ENCODE results near the gene TFCP2.
A peak's percentile ranks its signal among the peaks of the same experiment; 100 is the strongest.
"Not testable (repeated sequence)": the region's sequence is repeated elsewhere in the genome, so short reads cannot be mapped to it uniquely, and the experiment has no call there.

TFCP2 gene

DNA sequence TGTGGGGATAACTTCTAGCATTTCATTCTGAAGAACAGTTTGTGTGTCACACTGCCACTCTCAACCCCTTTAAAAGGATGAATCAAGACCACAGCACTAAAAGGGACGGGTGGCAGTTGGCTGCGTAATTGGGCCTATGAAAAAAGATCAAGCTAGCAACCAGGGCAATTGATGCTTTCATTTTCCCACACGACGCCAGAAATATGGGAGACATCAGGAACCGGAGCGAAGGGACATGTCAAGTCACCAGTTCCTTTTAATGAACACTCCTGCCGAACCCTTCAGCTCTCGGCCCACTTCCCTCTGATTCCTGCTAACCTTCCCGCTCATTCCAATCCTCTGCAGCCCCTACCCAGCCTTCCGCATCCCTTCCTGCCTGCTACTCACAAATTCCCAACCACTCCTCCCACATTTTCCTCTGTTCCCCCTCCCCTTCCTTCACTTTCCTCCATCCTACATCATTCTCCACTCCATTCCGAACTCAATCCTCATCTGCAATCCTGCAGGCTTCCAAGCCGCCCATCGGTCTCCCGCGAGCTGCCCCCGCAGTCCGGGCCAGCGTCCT is 90.3 kb downstream of the TFCP2 start:
- DNase-seq (ENCODE audit: low spot score), result peak; percentile 65

DNA sequence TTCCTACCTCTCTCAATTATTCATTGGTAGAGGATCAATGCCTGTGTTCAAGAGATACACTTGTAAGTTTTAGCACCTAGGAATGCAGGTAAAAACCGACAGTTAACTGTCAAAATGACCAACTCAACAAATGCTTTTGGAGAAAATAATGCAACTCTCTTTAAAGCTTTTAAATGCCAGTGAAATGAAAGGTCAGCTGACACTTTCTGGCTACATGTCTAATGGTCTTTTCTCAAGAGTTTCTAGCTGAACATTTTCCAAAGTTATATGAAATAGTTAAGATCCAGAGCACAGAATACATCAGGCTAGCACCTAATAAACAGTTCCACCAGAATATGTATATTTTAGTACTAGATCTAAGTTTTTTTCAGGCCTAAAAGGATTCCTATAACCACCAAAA is 91.5 kb downstream of the TFCP2 start:
- no peak for DNase-seq (ENCODE audit: low spot score)

DNA sequence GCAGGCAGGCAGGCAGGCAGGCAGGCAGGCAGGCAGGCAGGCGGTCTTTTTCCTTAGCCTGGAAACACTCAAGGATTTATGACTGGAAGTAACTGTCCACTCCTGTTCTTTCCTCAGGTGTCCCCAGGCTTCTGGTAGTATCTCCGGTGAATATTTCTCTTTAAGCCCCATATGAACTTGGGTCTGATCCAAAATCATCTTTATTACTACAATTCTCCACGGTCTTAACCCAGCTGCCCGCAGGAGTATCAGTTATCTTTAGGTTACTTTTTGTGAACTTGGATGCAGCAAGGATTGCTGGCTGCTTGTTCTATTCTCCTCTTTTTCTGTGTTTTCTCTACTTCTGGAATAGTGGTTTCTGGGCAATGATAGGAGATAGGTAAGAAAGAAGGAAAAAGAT is 92.8 kb downstream of the TFCP2 start:
- DNase-seq (ENCODE audit: low spot score), result no peak

DNA sequence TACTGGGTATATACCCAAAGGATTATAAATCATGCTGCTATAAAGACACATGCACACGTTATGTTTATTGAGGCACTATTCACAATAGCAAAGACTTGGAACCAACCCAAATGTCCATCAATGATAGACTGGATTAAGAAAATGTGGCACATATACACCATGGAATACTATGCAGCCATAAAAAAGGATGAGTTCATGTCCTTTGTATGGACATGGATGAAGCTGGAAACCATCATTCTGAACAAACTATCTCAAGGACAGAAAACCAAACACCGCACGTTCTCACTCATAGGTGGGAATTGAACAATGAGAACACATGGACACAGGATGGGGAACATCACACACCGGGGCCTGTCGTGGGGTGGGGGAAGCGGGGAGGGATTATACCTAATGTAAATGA is 94.1 kb downstream of the TFCP2 start:
- not testable (repeated sequence) for DNase-seq (ENCODE audit: low spot score)

DNA sequence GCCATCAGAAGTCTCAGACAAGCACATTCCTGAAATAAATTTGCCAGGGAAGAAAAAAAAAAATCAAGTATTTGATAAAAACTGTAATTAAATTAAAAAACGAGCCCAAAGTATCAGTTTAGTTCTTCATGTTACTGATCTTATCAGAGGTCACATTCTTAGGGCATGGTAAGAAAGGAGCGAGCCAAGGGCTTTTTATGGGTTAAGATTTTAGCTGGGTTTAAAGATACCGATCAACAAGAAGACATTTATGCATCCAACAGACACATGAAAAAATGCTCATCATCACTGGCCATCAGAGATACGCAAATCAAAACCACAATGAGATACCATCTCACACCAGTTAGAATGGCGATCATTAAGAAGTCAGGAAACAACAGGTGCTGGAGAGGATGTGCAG is 94.6 kb downstream of the TFCP2 start:
- not testable (repeated sequence) for DNase-seq (ENCODE audit: low spot score)

DNA sequence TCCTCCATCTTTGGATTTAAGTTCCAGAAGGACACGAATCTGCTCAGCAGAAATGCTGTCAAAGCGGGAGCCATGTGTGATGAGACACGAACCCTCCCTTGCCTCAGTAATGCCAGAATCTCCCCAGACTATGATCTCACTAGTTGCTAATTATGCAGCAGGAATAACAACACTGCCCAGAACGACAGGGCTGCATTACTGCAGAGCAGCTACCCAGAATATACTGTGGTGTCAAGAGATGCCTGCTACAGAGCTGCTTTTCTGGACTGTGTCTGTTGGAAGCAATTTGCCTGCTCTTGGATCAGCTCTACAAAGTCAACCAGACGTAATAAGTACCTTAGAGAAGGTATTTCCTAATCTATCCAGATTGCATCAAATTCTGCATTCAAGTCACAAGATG is 95.0 kb downstream of the TFCP2 start:
- peak; percentile 14 for DNase-seq (ENCODE audit: low spot score)

DNA sequence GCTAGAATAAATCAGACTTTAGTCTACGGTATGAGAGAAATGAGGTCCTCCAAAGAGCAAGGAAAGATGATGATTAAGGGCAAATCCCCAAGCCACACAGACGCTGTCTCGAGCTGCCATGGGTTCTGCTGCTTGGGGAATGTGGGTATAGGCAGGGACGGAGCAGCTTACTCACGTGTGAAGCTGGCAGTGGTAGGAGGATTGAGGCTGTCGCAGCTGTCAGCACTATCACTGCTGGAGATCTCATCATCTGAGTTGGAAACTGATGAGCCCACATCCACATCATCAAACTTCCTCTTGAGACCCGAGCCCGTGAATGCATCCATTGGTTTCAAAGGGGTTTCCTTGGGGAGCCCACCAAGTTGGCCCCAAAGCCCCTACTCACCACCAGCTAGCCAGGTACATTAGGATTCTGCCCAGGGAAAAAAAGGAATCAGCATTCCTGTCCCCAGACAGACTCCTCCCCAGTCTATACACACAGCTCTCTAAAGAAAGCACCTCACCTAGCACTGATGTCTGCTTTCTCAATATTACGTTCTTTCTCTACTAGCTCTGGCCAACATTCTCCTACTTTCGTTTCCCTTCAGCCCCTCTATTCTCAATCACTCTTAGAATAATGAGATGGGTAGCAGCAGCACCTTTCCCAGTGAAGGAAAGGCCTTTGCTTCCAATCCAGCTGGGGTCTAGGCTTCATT is 96.6 kb downstream of the TFCP2 start:
- DNase-seq (ENCODE audit: low spot score), result no peak

DNA sequence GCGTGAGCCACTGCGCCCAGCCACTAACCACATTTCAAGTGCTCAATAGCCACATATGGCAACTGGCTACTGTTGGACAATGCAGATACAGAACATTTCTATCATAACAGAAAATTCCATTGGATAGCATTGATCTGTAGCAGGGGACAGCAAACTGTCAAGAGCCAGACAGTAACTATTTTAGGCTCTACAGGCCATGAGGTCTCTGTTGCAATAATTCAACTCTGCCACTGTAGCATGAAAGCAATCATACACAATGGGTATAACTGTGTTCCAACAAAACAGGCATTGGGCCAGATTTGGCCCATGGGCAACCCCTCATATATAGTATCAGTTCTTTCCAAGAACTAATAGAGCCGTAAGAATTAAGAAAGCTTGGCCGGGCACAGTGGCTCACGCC is 97.5 kb downstream of the TFCP2 start:
- no peak for DNase-seq (ENCODE audit: low spot score)

DNA sequence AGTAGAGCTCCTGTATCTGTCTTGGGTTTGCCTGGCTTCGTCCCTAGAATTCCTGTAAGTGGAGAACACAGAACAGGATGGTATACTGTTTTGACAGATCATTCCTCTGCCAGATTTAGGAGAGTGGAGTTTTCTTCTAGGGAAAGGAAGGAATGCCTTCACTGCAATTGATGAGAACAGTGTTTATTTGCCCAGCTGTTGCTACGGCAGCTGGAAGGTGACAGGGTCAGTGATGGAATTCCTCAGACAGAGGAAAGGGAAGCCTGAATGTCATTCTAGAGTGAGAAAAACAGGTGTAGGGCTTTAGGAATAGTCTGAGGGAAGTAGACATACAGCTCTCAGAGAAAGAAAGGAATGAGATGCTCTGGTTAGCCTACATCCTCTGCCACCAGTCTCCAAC is 101.3 kb downstream of the TFCP2 start:
- DNase-seq (ENCODE audit: low spot score), result no peak

DNA sequence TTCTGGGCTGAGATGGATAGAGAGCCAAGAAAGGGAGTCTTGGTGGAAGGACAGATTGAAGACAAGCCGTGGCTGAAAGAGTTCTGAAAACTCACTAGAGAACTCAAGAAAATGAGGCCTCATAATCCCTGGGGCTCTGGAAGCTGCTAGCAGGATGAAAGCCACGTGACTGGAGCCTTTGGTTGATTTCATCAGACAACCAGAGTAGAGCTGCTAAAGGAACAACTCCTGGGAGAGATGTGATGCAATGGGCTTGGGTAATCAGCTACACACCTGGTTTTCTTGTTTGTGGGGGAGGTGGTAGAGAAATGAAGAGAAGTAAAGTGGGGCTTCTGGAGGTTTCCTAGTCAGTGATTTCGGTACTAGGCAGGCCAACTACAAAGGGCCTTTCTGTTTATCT is 102.9 kb downstream of the TFCP2 start:
- DNase-seq (ENCODE audit: low spot score), result no peak

DNA sequence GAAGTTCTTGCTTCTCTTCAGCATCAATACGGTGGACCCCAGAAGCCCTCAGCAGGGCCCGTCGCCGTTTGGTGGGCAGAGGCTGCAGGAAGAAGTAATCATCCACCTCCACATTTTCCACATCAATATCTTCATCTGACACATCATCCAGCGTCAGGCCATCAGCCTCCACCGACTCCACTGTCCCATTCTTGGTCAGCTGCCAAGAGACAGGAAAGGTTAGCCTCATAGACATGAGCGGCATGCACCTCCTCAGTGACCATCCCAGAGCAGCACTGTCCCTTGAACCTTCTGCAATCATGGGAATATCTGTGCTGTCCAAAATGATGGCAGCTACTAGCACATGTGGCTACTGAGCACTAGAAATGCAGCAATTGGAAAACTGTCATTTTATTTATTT is 105.2 kb downstream of the TFCP2 start:
- no peak for DNase-seq (ENCODE audit: low spot score)

DNA sequence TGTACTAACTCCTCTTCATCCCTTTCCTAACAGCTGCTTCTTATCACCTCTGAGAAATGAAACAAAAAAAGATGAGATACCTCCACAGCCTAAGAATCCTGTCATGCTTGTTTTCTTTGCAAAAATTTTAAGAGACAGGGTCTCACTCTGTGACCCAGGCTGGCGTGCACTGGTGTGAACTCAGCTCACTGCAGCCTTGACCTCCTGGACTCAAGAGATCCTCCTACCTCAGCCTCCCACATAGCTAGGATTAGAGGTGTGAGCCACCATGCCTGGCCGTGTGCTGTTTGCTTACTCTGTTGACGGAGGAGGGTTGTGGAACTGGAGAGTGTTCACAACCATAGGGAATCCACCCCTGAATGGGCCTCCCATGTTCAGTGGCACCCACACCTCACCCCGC is 105.7 kb downstream of the TFCP2 start:
- no peak for DNase-seq (ENCODE audit: low spot score)

DNA sequence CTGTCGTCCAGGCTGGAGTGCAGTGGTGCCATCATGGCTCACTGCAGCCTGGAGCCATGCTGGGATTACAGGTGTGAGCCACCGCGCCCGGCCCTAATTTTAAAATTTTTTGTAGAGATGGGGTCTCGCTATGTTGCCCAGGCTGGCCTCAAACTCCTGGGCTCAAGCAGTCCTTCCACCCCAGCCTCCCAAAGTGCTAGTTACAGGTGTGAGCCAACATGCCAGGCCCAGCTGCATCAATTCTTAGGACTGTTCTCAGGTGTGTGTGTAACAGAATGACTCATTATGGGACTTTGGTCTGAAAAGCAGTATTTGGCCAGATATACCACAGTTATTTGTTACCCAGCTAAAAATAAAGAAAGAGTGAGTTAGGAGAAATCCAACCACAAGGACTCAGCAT is 107.4 kb downstream of the TFCP2 start:
- DNase-seq (ENCODE audit: low spot score), result no peak

DNA sequence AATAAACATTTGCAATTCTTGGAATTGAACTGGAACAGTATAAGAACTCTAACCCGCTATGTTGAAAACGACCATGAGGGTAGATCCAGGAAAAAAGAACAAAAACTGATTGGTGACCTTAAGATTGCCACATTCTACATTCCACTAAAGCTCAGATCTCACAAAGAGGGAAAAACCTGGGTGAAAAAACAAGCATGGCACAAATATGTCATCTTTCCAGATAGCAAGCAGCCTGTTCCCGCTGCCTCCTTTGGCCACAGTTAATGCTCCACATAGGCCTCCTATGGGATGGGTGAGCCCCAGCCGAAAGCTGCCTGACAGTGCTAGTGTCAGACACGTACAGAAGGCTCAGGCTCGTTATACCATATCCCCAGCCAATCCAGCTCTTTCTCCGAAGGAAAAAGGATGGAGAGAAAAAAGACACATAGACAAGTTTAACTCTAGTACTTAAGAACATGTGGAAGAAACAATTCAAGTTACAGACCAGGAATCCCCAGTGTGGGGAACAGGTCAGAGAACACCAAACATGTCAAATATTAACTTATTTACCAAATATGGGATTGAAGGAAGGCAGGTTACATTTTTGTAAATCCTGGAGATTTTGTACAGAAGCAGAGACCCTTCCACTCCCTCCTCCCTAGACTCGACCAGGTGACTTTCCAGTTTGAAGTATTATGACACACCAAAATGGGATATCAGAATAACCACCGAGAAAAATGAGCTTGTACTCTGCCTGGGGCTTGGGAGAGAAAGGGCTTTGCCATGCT is 110.1 kb downstream of the TFCP2 start:
- no peak for DNase-seq (ENCODE audit: low spot score)

DNA sequence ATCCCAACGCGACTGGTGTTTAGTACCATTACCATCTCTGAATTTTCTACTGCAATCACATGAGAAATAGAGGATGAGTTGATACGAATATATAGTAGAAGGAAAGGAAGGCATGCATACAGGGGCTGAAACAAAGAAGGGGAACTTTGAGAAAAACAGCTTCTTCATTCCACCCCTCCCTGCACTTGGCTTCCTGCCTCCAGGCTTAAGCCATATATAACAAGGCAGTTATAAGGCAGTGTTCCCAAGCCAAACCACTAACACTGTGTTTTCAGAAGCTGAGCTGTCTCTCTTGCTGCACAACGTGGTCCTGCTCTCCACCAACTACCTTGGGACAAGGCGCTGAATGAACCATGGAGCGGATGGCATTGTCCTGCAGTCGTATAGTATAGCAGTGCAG is 113.8 kb downstream of the TFCP2 start:
- no peak for DNase-seq (ENCODE audit: low spot score)

DNA sequence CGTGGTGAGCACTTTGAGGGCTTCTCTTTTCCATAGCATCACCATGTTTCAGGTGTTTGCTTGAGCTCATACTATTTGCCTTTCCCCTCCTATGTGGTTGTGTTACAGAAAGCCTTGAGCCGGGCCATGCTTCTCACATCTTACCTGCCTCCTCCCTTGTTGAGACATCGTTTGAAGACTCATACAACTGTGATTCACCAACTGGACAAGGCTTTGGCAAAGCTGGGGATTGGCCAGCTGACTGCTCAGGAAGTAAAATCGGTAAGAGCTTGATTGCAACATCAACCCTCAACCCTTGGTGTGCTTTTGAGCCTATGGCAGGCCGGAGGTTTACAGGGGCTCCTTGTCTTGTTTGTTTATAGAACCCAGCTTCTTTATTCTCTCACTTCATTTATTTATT is 116.7 kb downstream of the TFCP2 start:
- no peak for DNase-seq (ENCODE audit: low spot score)

DNA sequence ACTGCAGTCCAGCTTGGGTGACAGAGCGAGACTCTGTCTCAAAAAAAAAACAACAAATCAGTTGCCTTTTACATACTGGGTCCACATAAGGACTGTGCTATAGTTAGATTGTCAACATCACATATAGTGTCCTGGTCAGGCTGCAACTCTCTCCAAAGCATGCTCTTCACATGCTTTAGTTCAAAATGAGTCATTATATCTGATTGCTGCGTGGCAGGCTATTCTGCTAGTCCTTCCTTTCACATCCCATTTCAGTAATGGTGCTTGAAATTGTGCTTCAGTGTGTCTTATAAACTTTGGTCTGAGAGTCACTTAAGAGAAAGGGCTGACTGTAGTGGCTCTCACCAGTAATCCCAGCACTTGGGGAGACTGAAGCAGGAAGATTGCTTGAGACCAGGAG is 117.9 kb downstream of the TFCP2 start:
- no peak for DNase-seq (ENCODE audit: low spot score)

DNA sequence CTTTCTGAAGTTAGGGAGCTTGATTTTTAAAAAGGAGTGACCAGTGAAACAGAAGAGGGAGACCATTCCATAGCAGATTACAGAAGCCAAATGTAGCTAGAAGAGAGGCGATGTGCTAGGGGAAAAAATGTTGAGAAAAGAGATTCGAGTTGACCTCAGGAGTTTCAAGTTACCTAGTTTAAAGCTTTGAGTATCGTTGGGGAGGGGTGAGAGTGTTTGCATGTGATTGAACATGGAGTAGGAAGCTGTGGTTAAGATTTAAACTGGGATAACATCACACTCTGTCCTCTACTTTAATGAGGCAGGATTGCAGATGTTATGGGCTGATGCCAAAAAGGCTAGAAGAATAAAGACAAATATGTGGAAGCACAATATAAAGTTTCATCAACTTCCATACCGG is 121.1 kb downstream of the TFCP2 start:
- DNase-seq (ENCODE audit: low spot score), result no peak

DNA sequence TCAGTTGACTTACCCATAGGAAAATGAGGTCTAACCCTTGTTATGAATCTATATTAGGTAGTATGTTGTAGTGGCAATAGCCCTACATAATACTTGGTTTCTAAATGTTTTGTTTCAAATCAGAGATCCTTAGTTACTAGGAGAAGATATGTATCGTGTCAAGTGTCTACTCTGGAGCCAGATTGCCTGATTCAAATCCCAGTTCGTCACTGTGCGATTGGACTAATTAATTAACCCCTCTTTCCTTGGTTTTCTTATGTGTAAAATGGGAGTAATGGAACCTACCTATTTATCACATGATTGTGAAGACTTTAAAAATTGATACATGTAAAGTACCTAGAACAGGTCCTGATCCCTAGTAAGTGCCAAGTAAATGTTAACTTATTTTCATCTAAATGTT is 123.4 kb downstream of the TFCP2 start:
- no peak for DNase-seq (ENCODE audit: low spot score)

DNA sequence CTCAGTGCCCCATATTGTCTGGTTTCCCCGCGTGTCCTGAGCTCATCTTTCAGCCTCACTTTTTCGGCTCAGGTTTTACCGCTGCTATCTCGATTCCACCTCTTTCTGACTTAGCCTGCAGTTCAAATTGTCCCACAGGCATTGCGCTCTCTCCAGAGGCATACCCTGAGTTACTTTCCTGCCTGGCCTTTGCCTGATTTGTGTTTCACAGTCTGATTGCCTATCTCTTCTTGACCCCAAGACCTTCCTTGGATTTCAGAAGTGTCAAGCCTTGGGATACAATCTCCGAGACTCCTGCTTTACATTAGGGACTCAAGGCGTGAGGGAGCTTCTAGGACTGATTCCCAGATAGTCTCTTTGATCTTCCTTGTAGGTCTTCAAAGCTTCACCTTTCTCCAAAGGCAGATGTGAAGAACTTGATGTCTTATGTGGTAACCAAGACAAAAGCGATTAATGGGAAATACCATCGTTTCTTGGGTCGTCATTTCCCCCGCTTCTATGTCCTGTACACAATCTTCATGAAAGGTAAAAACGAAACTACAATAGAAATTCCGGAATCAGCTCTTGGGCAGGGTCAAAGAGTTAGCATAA is 124.2 kb downstream of the TFCP2 start:
- peak; percentile 19 for DNase-seq (ENCODE audit: low spot score)

DNA sequence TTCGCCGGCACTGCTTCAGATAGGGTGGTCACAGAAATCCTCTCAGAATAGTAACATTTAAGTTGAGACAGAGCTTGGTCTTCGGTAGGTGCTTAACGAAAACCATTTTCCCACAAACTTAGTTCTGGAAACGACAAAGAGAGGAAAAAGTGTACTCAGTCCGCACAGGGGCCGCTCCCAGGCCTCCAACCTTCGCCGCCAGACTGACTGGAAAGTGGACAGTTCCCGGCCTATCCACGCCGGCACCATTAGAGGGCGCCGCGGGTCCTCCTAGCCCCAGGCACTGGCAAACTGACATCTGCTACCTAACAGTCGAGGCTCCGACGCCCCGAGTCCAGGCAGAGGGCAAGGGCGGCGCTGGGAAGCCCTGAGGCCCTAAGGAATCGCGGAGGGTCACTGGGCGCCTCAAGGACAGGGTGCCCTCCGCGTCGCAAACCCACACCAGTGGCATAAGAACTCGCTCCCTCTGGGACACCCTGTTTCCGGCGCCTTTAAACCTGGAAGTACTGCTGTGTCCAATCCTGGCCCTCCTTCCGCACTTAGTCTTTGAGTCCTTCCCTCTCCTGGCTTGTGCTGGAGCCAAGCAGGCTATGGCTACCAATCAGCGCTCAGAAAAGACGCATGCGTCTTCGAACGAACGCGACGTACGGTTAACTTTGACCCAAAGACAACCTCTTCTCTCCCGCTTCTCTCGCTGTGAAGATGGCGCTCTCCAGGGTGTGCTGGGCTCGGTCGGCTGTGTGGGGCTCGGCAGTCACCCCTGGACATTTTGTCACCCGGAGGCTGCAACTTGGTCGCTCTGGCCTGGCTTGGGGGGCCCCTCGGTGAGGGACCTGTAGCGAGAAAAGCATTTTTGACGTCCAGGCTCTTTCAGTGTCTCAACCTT is 125.0 kb downstream of the TFCP2 start, which contains the start of gene LETMD1:
LETMD1 (plus strand) TSS at position 673 of the 886 bp plus-strand sequence; CDS start at position 703, 30 bp downstream.
- peak; percentile 99 for DNase-seq (ENCODE audit: low spot score)

Measured in SK-N-DZ (cell line).